ENCODE measurements around the gene UBE3C. TPM values are rescaled to one million over a fixed set of nuclear protein-coding genes. Genes with fewer than 3 reads are reported as not detected.

Gene UBE3C
- total RNA-seq, 2 donors from 2014 or later, result 35.8 to 35.9 TPM

DNA sequence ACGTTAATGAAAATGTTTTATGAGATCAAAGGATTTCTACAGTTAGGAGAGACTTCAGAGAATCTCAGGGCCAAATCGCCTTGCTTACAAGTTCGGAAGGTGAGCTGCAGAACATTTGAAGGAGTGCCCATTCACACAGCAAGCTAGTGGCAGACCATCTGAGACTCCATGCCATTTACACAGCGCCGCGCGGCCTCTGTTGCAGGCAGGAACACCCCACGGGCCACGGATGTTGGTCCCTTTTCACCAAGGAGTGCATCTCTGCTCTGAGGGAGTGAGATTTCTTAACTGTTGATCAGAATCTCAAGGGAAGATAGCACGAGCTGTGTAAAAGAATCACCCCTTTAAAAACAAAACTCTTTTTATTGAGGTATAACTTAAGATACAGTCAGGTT is 1.8 kb downstream of the UBE3C start:
- no peak for DNase-seq
- no peak for ATAC-seq
- WGBS, 2 donors, result 46 to 56% methylated on average over 6 to 10 of the region's 10 CpGs
- Histone ChIP-seq H3K27ac (peak overlapping the region in 2 of 4 donors; percentile 3 to 93), H3K4me1 (peaks cover 54% of the 10 kb centered on the region), H3K27me3 (no peaks in the 10 kb centered on the region), H3K4me3 (no peak overlapping the region), H3K9me3 (no peaks in the 10 kb centered on the region), H3K36me3 (replicated peaks in 1 of 2; ENCODE audit: insufficient read depth in 1 of 2, low read depth in 2 of 2) (no peaks in the 10 kb centered on the region)
- no peak for TF ChIP-seq CTCF (IDR thresholded peaks at IDR 0.05)
- TF ChIP-seq POLR2A (IDR thresholded peaks at IDR 0.05), result no peak
- intact Hi-C loops (cut with DNase I), result no loop called here

DNA sequence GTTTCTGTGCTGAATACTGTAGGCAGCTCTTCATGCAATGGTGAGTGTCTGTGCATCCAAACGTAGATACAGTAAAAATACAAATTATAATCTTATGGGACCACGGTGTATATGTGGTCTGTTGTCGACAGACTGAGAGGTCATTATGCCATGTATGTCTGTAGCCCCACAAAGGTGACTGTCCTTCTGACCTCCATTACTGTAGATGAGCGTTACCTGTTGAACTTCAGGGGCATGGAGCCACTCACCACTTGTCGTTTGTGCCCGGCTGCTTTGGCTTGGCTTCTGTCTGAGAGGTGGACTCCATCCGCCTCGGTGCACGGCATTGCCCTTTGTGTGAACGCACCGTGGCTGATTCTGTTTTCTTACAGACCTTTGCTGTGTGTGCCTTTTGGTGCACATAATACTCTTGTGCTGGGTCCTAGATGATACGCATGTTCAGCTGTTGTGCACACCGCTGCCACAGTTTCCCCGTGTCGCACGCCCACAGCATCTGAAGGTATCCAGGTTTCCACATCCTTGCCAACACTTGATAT is 2.9 kb downstream of the UBE3C start:
- intact Hi-C loops (cut with DNase I), result no loop called here
- WGBS, 2 donors, result 92% methylated on average over 15 to 16 of the region's 16 CpGs
- no peak for TF ChIP-seq CTCF (IDR thresholded peaks at IDR 0.05)
- no peak for TF ChIP-seq POLR2A (IDR thresholded peaks at IDR 0.05)
- Histone ChIP-seq H3K27ac (no peak overlapping the region), H3K36me3 (replicated peaks in 1 of 2; ENCODE audit: insufficient read depth in 1 of 2, low read depth in 2 of 2) (no peaks in the 10 kb centered on the region), H3K4me1 (peaks cover 54% of the 10 kb centered on the region), H3K9me3 (no peaks in the 10 kb centered on the region), H3K4me3 (no peak overlapping the region), H3K27me3 (no peaks in the 10 kb centered on the region)
- ATAC-seq (no peak), DNase-seq (no peak)

GRCh38 chr7:157143788-157144187 is 5.1 kb downstream of the UBE3C start:
- peaks cover 47% of the 10 kb centered on the region for H3K4me1 ChIP-seq
- H3K4me3 ChIP-seq, result no peak overlapping the region
- no peaks in the 10 kb centered on the region for H3K9me3 ChIP-seq
- H3K27me3 ChIP-seq, result no peaks in the 10 kb centered on the region
- no peak for TF ChIP-seq CTCF (IDR thresholded peaks at IDR 0.05)
- no peak for TF ChIP-seq POLR2A (IDR thresholded peaks at IDR 0.05)
- no peak for ATAC-seq
- intact Hi-C loops (cut with DNase I), result no loop called here
- H3K36me3 ChIP-seq (replicated peaks in 1 of 2; ENCODE audit: insufficient read depth in 1 of 2, low read depth in 2 of 2), result no peaks in the 10 kb centered on the region
- no peak for DNase-seq
- 78 to 82% methylated on average over 4 to 8 of the region's 8 CpGs for WGBS, 2 donors
- no peak overlapping the region for H3K27ac ChIP-seq

DNA sequence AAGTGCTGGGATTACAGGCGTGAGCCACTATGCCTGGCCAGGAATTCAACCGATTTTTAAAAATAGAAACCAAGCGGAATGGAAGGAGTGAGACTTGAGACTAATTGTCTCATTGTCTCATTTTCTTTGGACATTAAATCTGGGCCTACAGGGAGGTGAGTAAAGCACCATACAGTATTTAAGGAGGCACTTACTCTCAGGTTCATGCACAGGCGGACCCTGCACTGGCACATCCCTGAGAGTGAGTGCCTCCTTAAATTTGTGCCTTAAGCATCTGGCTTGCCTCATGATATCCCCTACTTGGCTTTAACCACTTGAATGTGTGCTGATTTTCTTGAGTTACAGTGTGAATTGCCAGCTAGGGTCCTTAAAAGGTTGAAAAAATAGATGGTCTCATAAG is 10.6 kb downstream of the UBE3C start:
- H3K4me1 ChIP-seq, result peaks cover 21% of the 10 kb centered on the region
- 85 to 93% methylated on average over 4 of the region's 4 CpGs for WGBS, 2 donors
- H3K4me3 ChIP-seq, result no peak overlapping the region
- H3K9me3 ChIP-seq, result no peaks in the 10 kb centered on the region
- intact Hi-C loops (cut with DNase I), result no loop called here
- DNase-seq (no peak), ATAC-seq (no peak)
- TF ChIP-seq POLR2A (IDR thresholded peaks at IDR 0.05), result no peak
- no peak for TF ChIP-seq CTCF (IDR thresholded peaks at IDR 0.05)
- H3K36me3 ChIP-seq (replicated peaks in 1 of 2; ENCODE audit: insufficient read depth in 1 of 2, low read depth in 2 of 2), result no peaks in the 10 kb centered on the region
- no peak overlapping the region for H3K27ac ChIP-seq
- H3K27me3 ChIP-seq, result no peaks in the 10 kb centered on the region

- 49 to 56% methylated on average over 12 to 15 of the region's 15 CpGs for WGBS, 2 donors
Observed at GRCh38 chr7:157150882-157151281, 12.2 kb downstream of the UBE3C start.

More at GRCh38 chr7:157150882-157151281, 12.2 kb downstream of the UBE3C start:
- intact Hi-C loops (cut with DNase I), result no loop called here
- Histone ChIP-seq H3K36me3 (replicated peaks in 1 of 2; ENCODE audit: insufficient read depth in 1 of 2, low read depth in 2 of 2) (no peaks in the 10 kb centered on the region), H3K4me1 (peaks cover 21% of the 10 kb centered on the region), H3K4me3 (no peak overlapping the region), H3K27ac (peak overlapping the region in 2 of 4 donors; percentile 10 to 29), H3K27me3 (no peaks in the 10 kb centered on the region), H3K9me3 (no peaks in the 10 kb centered on the region)
- no peak for TF ChIP-seq POLR2A (IDR thresholded peaks at IDR 0.05)
- TF ChIP-seq CTCF (IDR thresholded peaks at IDR 0.05), result no peak
- DNase-seq (peak; percentile 28 to 53 (median 46)), ATAC-seq (peak; percentile 74)
